Spleen (tissue), 11 donors: ENCODE results near the gene MYO10. TPM values are rescaled to one million over a fixed set of nuclear protein-coding genes. Genes with fewer than 3 reads are reported as not detected.

ENCODE experiments used
- DNase-seq: peaks from one replicate; pipeline ENCODE4 v3.0.0-alpha.2; 2020
- H3K27ac ChIP-seq, 8 donors: fragments of 200-600 bp; sonication (generic) in 7 of 8; 1 replicate in 4 of 8; 2 replicates in 4 of 8; pipeline versions ENCODE4 v1.5.0 to v1.8.0; 2016 to 2021; ENCODE audit warnings: inconsistent platforms in 4 of 8, mild to moderate bottlenecking in 4 of 8, moderate library complexity in 1 of 8
- H3K27me3 ChIP-seq, 7 donors: fragments of 200-600 bp; sonication (generic) in 6 of 7; replicated peaks in 1 of 7; 1 replicate in 4 of 7; 2 replicates in 3 of 7; pipeline versions ENCODE4 v1.5.0 to v1.8.0; 2016 to 2021; ENCODE audit warnings: inconsistent platforms in 3 of 7, mild to moderate bottlenecking in 1 of 7
- H3K36me3 ChIP-seq, 6 donors: fragments of 200-600 bp; sonication (generic) in 5 of 6; 1 replicate in 4 of 6; 2 replicates in 2 of 6; pipeline versions ENCODE4 v1.5.0 to v1.8.0; 2016 to 2021; ENCODE audit warnings: inconsistent platforms in 2 of 6
- H3K4me1 ChIP-seq, 6 donors: fragments of 200-600 bp; sonication (generic) in 5 of 6; 1 replicate in 3 of 6; 2 replicates in 3 of 6; pipeline versions ENCODE4 v1.5.0 to v1.8.0; 2016 to 2021; ENCODE audit warnings: inconsistent platforms in 3 of 6
- H3K4me3 ChIP-seq, 8 donors: fragments of 200-600 bp; sonication (generic) in 7 of 8; 1 replicate in 4 of 8; 2 replicates in 4 of 8; pipeline versions ENCODE4 v1.5.0 to v1.8.0; 2016 to 2021; ENCODE audit warnings: inconsistent platforms in 4 of 8, mild to moderate bottlenecking in 4 of 8, moderate library complexity in 2 of 8
- H3K9me3 ChIP-seq, 8 donors: fragments of 200-600 bp; sonication (generic) in 7 of 8; 1 replicate in 4 of 8; 2 replicates in 4 of 8; pipeline versions ENCODE4 v1.5.0 to v1.8.0; 2016 to 2021; ENCODE audit warnings: inconsistent platforms in 4 of 8
- CTCF ChIP-seq, 11 experiments: fragments of 200-600 bp in 7 of 11; fragments of 450-650 bp in 4 of 11; sonication (generic) in 4 of 11; IDR thresholded peaks in 8 of 11; conservative IDR thresholded peaks in 3 of 11; 1 replicate in 7 of 11; 2 replicates in 4 of 11; pipeline versions ENCODE4 v1.4.0 to v1.8.0; 2016 to 2021; ENCODE audit warnings: antibody characterized with exemption in 11 of 11, inconsistent platforms in 4 of 11, mild to moderate bottlenecking in 1 of 11
- POLR2A ChIP-seq, 3 donors: fragments of 450-650 bp; IDR thresholded peaks; one replicate each; pipeline ENCODE4 v1.5.1; 2017; ENCODE audit warnings: antibody characterized with exemption in 3 of 3, mild to moderate bottlenecking in 1 of 3
- POLR2AphosphoS5 ChIP-seq, 3 donors: sonication (generic); formaldehyde crosslinking; IDR thresholded peaks; one replicate each; pipeline ENCODE4 v1.5.1; 2017; ENCODE audit warnings: antibody characterized with exemption in 3 of 3
- WGBS, 5 donors: extraction: QIAGEN DNeasy Blood & Tissue Kit in 3 of 5; methylation state at CpG; one replicate each; pipeline versions ENCODE4 v1.1.5 to v1.1.7; 2013 to 2018; 5-methylcytosine and 5-hydroxymethylcytosine counted together
- intact Hi-C: fragments of 100-400 bp; cut with DNase I; formaldehyde crosslinking; loops from one replicate; pipeline ENCODE4 v1.15.0; 2023; ENCODE audit warnings: low total_unique reads
- polyA plus RNA-seq, 3 donors: library from polyadenylated mRNA; stranded (reverse); fragments of 200-250 nt; gene quantifications; one replicate each; pipeline ENCODE4 v1.2.1, GENCODE V29; 2013
- total RNA-seq, 7 donors: library from RNA; depleted of rRNA in 3 of 7; stranded (reverse); fragments of >200 nt in 3 of 7; fragmentation: NEBNext Ultra II Directional in 4 of 7; extraction: Animal tissue kit (Norgen Biotek cat#: 25700) in 4 of 7; gene quantifications; one replicate each; pipeline versions ENCODE4 v1.1.0 to v1.2.1, GENCODE V29; 2016 to 2021
- donor health status: healthy with polysubstance abuse.
- donor health status: DM: no; HTN: no; CAD: no; lungs with moderate emphysema.
- donor health status: DM: no; HTN: no; CAD: no.
- donor health status: Bipolar disorder and iron deficiency.
- donor health status: healthy.
- donor health status: DM: no; HTN: no; CAD: no.
- donor health status: DM: yes; HTN: yes; CAD: no.

Gene MYO10
- total and polyA plus RNA-seq, 10 donors, result 1.1 to 72.8 (median 32.7) TPM

- no peak for DNase-seq
- H3K27ac ChIP-seq, result no peak overlapping the region
- H3K36me3 ChIP-seq, result peaks cover 0 to 5% (median 0%) of the 10 kb centered on the region in 6 donors
- no peak overlapping the region for H3K4me3 ChIP-seq
- peaks cover 5 to 38% (median 14%) of the 10 kb centered on the region in 6 donors for H3K4me1 ChIP-seq
- 63 to 78% (median 75%) methylated on average over 5 of the region's 5 CpGs for WGBS, 5 donors
- H3K9me3 ChIP-seq, result peaks cover 0 to 18% (median 13%) of the 10 kb centered on the region in 8 donors
- no peaks in the 10 kb centered on the region for H3K27me3 ChIP-seq
- intact Hi-C loops, result no loop called here
- no peak for TF ChIP-seq POLR2AphosphoS5 (IDR thresholded peaks at IDR 0.05)
- TF ChIP-seq POLR2A (IDR thresholded peaks at IDR 0.05), result no peak
- TF ChIP-seq CTCF (IDR thresholded peaks at IDR 0.05 in 8 of 11, conservative IDR thresholded peaks at IDR 0.05 in 3 of 11), result no peak
These were observed 79.6 kb downstream of the MYO10 start for GRCh38 chr5:16856531-16856930.

- intact Hi-C loops, result no loop called here
- no peaks in the 10 kb centered on the region for H3K27me3 ChIP-seq
- TF ChIP-seq CTCF (IDR thresholded peaks at IDR 0.05 in 8 of 11, conservative IDR thresholded peaks at IDR 0.05 in 3 of 11), result no peak
- no peak for TF ChIP-seq POLR2AphosphoS5 (IDR thresholded peaks at IDR 0.05)
- no peak for TF ChIP-seq POLR2A (IDR thresholded peaks at IDR 0.05)
- H3K4me1 ChIP-seq, result peaks cover 5 to 38% (median 14%) of the 10 kb centered on the region in 6 donors
- peaks cover 0 to 18% (median 13%) of the 10 kb centered on the region in 8 donors for H3K9me3 ChIP-seq
- DNase-seq, result no peak
- H3K4me3 ChIP-seq, result no peak overlapping the region
- peaks cover 0 to 5% (median 0%) of the 10 kb centered on the region in 6 donors for H3K36me3 ChIP-seq
- WGBS, 5 donors, result 72 to 84% (median 74%) methylated on average over 10 of the region's 10 CpGs
- peak overlapping the region in 1 of 8 donors; percentile 8 for H3K27ac ChIP-seq
These were observed 80.2 kb downstream of the MYO10 start for GRCh38 chr5:16855898-16856297.

GRCh38 chr5:16855485-16855884 lies 80.6 kb downstream of the MYO10 start:
- no peak overlapping the region for H3K4me3 ChIP-seq
- H3K27me3 ChIP-seq, result no peaks in the 10 kb centered on the region
- H3K36me3 ChIP-seq, result peaks cover 0 to 5% (median 0%) of the 10 kb centered on the region in 6 donors
- no peak for DNase-seq
- intact Hi-C loops, result no loop called here
- peaks cover 5 to 38% (median 14%) of the 10 kb centered on the region in 6 donors for H3K4me1 ChIP-seq
- 60 to 69% (median 63%) methylated on average over 5 of the region's 5 CpGs for WGBS, 5 donors
- H3K27ac ChIP-seq, result peak overlapping the region in 2 of 8 donors; percentile 4 to 8
- TF ChIP-seq CTCF (IDR thresholded peaks at IDR 0.05 in 8 of 11, conservative IDR thresholded peaks at IDR 0.05 in 3 of 11) (no peak), POLR2AphosphoS5 (IDR thresholded peaks at IDR 0.05) (peak in 1 of 3 donors; percentile 49)
- H3K9me3 ChIP-seq, result peaks cover 0 to 18% (median 13%) of the 10 kb centered on the region in 8 donors

GRCh38 chr5:16854351-16854750 lies 81.7 kb downstream of the MYO10 start:
- TF ChIP-seq POLR2AphosphoS5 (IDR thresholded peaks at IDR 0.05), result no peak
- no peak for TF ChIP-seq POLR2A (IDR thresholded peaks at IDR 0.05)
- TF ChIP-seq CTCF (IDR thresholded peaks at IDR 0.05 in 8 of 11, conservative IDR thresholded peaks at IDR 0.05 in 3 of 11), result no peak
- intact Hi-C loops, result no loop called here
- Histone ChIP-seq H3K27me3 (no peaks in the 10 kb centered on the region), H3K27ac (no peak overlapping the region), H3K36me3 (peaks cover 0 to 5% (median 0%) of the 10 kb centered on the region in 6 donors), H3K4me3 (no peak overlapping the region), H3K4me1 (peaks cover 5 to 38% (median 14%) of the 10 kb centered on the region in 6 donors), H3K9me3 (peaks cover 0 to 11% (median 8%) of the 10 kb centered on the region in 8 donors)
- DNase-seq, result no peak
- WGBS, 5 donors, result 59 to 79% (median 62%) methylated on average over 2 of the region's 2 CpGs
